Rectal smooth muscle tissue (tissue), 1 donor: Measurements from ENCODE around the gene HOXA11.
A peak's percentile ranks its signal among the peaks of the same experiment; 100 is the strongest.

ENCODE experiments used
- H3K27ac ChIP-seq: one replicate; pipeline ENCODE4 v1.7.0; 2013; ENCODE audit warnings: low read depth, low read length, inconsistent platforms
- H3K27me3 ChIP-seq: one replicate; pipeline ENCODE4 v1.7.0; 2013; ENCODE audit warnings: low read length; ENCODE audit not compliant: control insufficient read depth, insufficient read depth
- H3K36me3 ChIP-seq: one replicate; pipeline ENCODE4 v1.7.0; 2013; ENCODE audit warnings: low read length; ENCODE audit not compliant: control insufficient read depth, insufficient read depth
- H3K4me1 ChIP-seq: one replicate; pipeline ENCODE4 v1.7.0; 2013; ENCODE audit warnings: low read length; ENCODE audit not compliant: control insufficient read depth, insufficient read depth
- H3K4me3 ChIP-seq: one replicate; pipeline ENCODE4 v1.7.0; 2013; ENCODE audit warnings: low read length
- H3K9ac ChIP-seq: one replicate; pipeline ENCODE4 v1.7.0; 2013; ENCODE audit warnings: low read length

HOXA11 gene

DNA sequence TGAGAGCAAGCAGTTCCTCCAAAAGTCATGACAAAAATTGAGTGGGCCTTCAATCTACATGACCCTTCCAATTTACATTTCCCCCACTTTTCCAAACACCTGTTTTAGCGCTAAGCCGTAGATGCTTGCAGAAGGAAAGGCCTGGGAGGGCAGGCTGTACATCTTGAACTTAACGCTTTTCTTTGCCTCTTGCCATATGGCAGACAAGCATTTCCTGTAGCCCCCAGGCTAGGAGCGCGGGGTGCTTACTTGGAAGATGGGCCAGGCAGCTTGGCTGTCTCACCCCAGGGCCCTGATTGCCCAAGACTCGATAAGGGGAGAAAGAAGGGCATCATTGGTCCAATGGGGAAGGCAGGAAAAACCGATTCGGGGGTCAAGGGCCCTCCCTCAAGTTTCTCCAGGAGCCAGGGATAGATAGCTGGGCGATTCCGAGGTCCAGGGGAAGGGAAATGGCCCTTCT is 12.7 kb downstream of the HOXA11 start:
- Histone ChIP-seq H3K4me1 (peaks cover 5% of the 10 kb centered on the region), H3K36me3 (no peaks in the 10 kb centered on the region), H3K9ac (peak overlapping the region; percentile 74), H3K4me3 (peak overlapping the region; percentile 78), H3K27ac (peak overlapping the region; percentile 96), H3K27me3 (peaks cover 6% of the 10 kb centered on the region)

DNA sequence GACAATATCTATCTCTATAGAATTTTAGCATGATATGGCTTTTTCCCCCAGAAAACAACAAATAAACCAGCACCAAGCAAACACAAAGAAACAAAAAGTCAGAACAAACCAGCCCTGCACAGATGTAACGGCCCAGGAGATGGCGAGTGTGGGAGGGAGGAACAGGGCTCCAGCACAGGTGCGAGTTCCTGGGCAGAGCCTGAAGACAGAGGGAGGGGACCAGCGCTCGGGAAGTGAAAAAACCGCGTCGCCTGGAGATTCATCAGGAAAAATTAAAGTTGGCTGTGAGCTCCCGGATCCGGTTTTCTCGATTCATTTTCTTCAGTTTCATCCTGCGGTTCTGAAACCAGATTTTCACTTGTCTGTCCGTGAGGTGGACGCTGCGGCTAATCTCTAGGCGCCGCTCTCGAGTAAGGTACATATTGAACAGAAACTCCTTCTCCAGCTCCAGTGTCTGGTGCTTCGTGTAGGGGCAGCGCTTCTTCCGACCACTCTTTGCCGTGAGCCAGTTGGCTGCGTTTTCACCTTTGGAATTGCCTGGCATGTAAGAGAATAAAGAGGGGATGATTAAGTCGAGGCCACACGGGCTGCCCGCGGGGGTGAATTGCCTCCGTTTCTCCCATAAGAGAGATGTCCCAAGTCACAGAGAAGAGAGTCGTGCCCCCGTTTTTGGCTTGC is 13.3 kb downstream of the HOXA11 start:
- H3K9ac ChIP-seq: peak overlapping the region; percentile 74
- peak overlapping the region; percentile 78 for H3K4me3 ChIP-seq
- peak overlapping the region; percentile 96 for H3K27ac ChIP-seq

DNA sequence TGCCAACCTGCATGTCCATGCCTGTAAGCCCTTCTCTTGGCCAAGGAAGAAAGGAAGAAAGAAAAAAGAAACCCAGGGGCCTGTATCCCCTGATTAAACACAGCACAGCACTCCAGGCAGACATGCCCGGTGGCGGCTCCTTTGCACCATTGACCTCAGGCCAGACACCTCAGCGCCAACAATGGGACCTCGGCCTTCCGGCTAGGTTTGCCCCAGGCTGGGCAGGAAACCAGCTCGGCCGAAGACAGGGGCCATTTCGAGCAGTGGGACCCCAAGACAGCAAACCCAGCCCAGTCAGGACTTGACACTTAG is 13.8 kb downstream of the HOXA11 start:
- H3K27ac ChIP-seq: peak overlapping the region; percentile 96
- peak overlapping the region; percentile 78 for H3K4me3 ChIP-seq
- peak overlapping the region; percentile 58 for H3K9ac ChIP-seq
- no peaks in the 10 kb centered on the region for H3K36me3 ChIP-seq
- H3K27me3 ChIP-seq: peaks cover 6% of the 10 kb centered on the region
- H3K4me1 ChIP-seq: peaks cover 8% of the 10 kb centered on the region

More for the DNA sequence above, 13.3 kb downstream of the HOXA11 start:
- peaks cover 6% of the 10 kb centered on the region for H3K27me3 ChIP-seq
- no peaks in the 10 kb centered on the region for H3K36me3 ChIP-seq
- peaks cover 6% of the 10 kb centered on the region for H3K4me1 ChIP-seq

GRCh38 chr7:27170426-27171324 is 14.4 kb downstream of the HOXA11 start:
- peak overlapping the region; percentile 22 for H3K9ac ChIP-seq
- H3K4me3 ChIP-seq: peak overlapping the region; percentile 78
- H3K4me1 ChIP-seq: peaks cover 8% of the 10 kb centered on the region
- H3K27ac ChIP-seq: peak overlapping the region; percentile 96
- peaks cover 4% of the 10 kb centered on the region for H3K27me3 ChIP-seq
- H3K36me3 ChIP-seq: no peaks in the 10 kb centered on the region

DNA sequence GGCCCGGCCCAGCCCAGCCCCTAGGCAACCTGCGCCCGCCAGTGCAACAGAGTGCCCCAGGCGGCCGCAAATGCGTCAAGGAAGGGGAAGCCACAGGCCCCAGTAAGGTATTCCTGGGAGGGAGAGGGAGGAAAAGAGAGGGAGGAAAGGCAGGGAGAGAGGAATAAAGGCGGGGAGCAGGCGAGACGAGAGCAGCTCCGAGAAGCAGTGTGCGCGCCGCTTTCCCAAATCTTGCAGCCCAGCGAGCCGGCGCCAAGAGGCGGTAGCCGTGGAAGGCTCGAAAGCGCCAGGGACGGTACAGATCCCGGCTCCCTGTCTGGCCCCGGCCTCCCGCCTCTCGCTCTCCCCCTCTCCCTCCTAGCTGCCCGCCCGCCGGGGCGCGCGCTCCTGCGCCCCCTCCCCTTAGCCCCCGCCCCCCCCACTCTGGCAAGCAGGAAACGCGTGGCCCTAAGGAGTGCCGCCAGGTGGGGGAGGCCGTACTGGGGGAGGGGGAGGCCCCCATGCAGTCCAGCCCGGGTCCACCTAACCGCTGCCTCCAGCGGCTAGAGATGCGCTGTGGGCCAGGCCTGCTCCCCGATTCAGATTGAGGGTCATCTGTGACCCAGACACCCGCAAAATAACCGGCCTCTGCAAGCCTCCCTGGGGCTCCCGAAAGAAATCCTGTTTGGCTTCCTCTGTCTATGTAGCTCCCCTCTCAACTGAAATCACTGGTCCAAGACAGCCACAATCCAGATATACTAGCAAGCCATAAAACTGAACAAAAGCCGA is 15.2 kb downstream of the HOXA11 start:
- H3K4me3 ChIP-seq: peak overlapping the region; percentile 78
- peaks cover 5% of the 10 kb centered on the region for H3K4me1 ChIP-seq
- H3K27ac ChIP-seq: peak overlapping the region; percentile 96
- peaks cover 4% of the 10 kb centered on the region for H3K27me3 ChIP-seq
- H3K9ac ChIP-seq: peak overlapping the region; percentile 22
- no peaks in the 10 kb centered on the region for H3K36me3 ChIP-seq

DNA sequence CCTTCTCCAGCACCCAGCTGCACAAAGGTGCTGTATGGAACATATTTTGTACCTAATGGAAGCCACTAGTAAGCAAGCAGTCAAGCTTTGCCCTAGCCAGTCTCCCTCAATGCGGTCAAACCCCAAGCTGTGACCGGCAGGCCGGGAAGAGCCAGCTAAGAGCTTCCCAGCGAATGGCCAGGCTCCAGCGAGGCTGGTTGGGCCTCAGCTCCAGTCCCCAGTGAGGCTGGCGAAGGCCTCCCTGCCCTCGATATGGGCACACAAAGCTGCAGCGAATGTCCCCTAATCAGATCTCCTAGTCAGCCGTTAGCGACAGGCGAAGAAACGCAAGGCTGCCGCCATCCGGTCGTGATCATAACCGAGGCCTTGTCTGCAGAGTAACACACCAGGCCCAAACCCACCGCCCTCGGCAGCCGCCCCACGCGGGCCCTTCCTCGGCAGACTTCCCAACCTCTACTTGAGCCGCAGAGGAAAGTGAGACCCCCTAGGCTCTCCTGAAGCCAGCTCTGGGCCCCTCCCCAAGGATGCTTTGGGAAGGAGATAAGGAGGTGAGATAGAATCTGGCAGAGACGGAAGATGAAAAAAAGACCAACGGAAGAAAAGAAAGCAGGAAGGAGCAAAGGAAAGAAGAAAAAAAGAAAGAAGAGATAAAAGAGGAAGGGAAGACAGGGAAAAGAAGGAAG is 16.6 kb downstream of the HOXA11 start:
- peaks cover 4% of the 10 kb centered on the region for H3K27me3 ChIP-seq
- H3K9ac ChIP-seq: peak overlapping the region; percentile 25
- peak overlapping the region; percentile 96 for H3K27ac ChIP-seq
- H3K36me3 ChIP-seq: no peaks in the 10 kb centered on the region
- peak overlapping the region; percentile 78 for H3K4me3 ChIP-seq
- H3K4me1 ChIP-seq: peaks cover 3% of the 10 kb centered on the region

DNA sequence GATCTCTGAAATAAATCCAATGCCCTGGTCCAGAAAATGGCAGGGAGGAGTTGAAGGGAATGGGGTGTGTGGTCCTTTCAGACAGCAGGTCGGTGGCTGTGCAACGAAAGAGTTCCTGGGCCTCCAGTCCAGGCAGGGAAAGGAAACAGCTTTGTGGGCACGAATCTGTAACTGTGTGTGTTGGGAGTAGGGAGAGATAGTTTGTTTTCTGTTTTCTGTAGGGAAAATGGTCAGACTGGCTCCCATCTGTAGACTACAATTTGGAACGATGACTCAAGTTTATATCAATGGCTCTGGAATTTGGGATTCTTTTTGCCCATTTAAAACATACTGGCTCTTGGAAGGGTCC is 17.1 kb downstream of the HOXA11 start:
- H3K27me3 ChIP-seq: peaks cover under 1% of the 10 kb centered on the region
- peak overlapping the region; percentile 78 for H3K4me3 ChIP-seq
- H3K36me3 ChIP-seq: no peaks in the 10 kb centered on the region
- H3K9ac ChIP-seq: peak overlapping the region; percentile 42
- H3K27ac ChIP-seq: peak overlapping the region; percentile 96
- H3K4me1 ChIP-seq: peaks cover 3% of the 10 kb centered on the region

- Histone ChIP-seq H3K27me3 (no peaks in the 10 kb centered on the region), H3K9ac (peak overlapping the region; percentile 19), H3K4me1 (peaks cover 3% of the 10 kb centered on the region), H3K4me3 (peak overlapping the region; percentile 78), H3K36me3 (no peaks in the 10 kb centered on the region), H3K27ac (peak overlapping the region; percentile 96)
Observed at GRCh38 chr7:27166531-27167505, 18.2 kb downstream of the HOXA11 start.

DNA sequence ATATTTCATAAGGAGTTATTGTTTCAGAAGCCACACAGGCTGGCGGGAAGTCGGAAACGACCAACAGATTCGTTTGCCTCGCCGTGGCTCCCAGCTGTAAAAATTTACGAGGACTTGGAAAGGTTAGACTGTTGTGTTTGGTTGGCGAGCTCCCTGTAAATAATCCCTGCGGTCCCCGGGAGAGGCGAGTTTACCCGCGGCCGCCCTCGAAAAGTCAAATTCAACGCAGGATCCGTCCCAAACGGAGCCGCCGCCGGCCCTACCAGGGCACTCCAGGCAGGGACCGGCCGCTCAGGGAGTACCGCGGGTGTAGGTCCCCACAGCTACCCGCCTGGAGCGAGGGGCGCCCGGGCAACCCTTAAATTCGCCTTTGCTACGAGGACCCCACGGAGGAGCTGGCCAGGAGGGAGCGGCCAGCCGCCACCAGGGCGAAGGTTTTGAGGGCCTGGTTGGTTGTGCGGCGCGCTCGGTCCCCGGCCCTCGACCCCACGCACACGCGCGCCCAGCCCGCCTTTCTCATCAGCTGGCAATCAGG is 19.0 kb downstream of the HOXA11 start:
- peak overlapping the region; percentile 96 for H3K27ac ChIP-seq
- H3K4me1 ChIP-seq: peaks cover 3% of the 10 kb centered on the region
- no peaks in the 10 kb centered on the region for H3K36me3 ChIP-seq
- H3K4me3 ChIP-seq: peak overlapping the region; percentile 78
- peak overlapping the region; percentile 19 for H3K9ac ChIP-seq
- no peaks in the 10 kb centered on the region for H3K27me3 ChIP-seq

GRCh38 chr7:27165089-27165995 is 19.7 kb downstream of the HOXA11 start, which contains the start of gene HOXA9:
Gene HOXA9, minus strand, starts transcription at chr7:27165537. Its CDS starts 80 bp downstream, at chr7:27165457.
- Histone ChIP-seq H3K4me1 (peaks cover 3% of the 10 kb centered on the region), H3K27ac (peak within 1 kb of the TSS; percentile 96), H3K9ac (peak within 1 kb of the TSS; percentile 66), H3K27me3 (no peaks in the 10 kb centered on the region), H3K4me3 (peak within 1 kb of the TSS; percentile 78), H3K36me3 (no peaks in the 10 kb centered on the region)
